Natural killer cell (primary cell): Measurements from ENCODE around the gene RASGRF2. TPM values are rescaled to one million over a fixed set of nuclear protein-coding genes. Genes with fewer than 3 reads are reported as not detected.

ENCODE experiments used
- ATAC-seq, 3 donors: fragments of 150-1000 bp in 2 of 3; fragments of 200-7000 bp in 1 of 3; cut with Tn5 transposase; 1 replicate in 1 of 3; 2 replicates in 2 of 3; pipeline ENCODE4 v1.10.0; 2021; ENCODE audit warnings: mild to moderate bottlenecking in 2 of 3, moderate library complexity in 2 of 3
- DNase-seq, 2 donors: peaks; one replicate each; pipeline versions ENCODE4 v3.0.0 to v3.0.0-alpha.2; 2013 to 2021; ENCODE audit warnings: mixed read lengths in 1 of 2
- H3K27ac ChIP-seq: one replicate; pipeline ENCODE4 v1.5.1; 2013; ENCODE audit warnings: mild to moderate bottlenecking, low read length
- H3K27me3 ChIP-seq: one replicate; pipeline ENCODE4 v1.6.1; 2013; ENCODE audit warnings: low read length; ENCODE audit not compliant: control insufficient read depth, insufficient read depth
- H3K36me3 ChIP-seq: one replicate; pipeline ENCODE4 v1.6.1; 2013; ENCODE audit warnings: low read length; ENCODE audit not compliant: control insufficient read depth, insufficient read depth
- H3K4me1 ChIP-seq: one replicate; pipeline ENCODE4 v1.6.1; 2013; ENCODE audit warnings: low read length; ENCODE audit not compliant: control insufficient read depth, insufficient read depth
- H3K4me3 ChIP-seq: one replicate; pipeline ENCODE4 v1.5.1; 2013; ENCODE audit warnings: low read length
- H3K9me3 ChIP-seq: one replicate; pipeline ENCODE4 v1.6.1; 2013; ENCODE audit warnings: low read length; ENCODE audit not compliant: control insufficient read depth, insufficient read depth
- H3K27ac Mint-ChIP-seq, 2 donors: one replicate each; pipeline ENCODE4 v1.8.0; 2022; ENCODE audit warnings: mild to moderate bottlenecking in 2 of 2, mixed read lengths in 2 of 2, moderate library complexity in 1 of 2
- H3K27me3 Mint-ChIP-seq, 2 donors: one replicate each; pipeline ENCODE4 v1.8.0; 2022; ENCODE audit warnings: low read depth in 2 of 2, mixed read lengths in 2 of 2
- H3K36me3 Mint-ChIP-seq: one replicate; pipeline ENCODE4 v1.8.0; 2022; ENCODE audit warnings: mixed read lengths
- H3K4me1 Mint-ChIP-seq, 2 donors: one replicate each; pipeline ENCODE4 v1.8.0; 2022; ENCODE audit warnings: mixed read lengths in 2 of 2
- H3K4me3 Mint-ChIP-seq: one replicate; pipeline ENCODE4 v1.8.0; 2022; ENCODE audit warnings: mild to moderate bottlenecking, moderate library complexity, mixed read lengths
- H3K9me3 Mint-ChIP-seq, 2 donors: one replicate each; pipeline ENCODE4 v1.8.0; 2022; ENCODE audit warnings: mixed read lengths in 2 of 2
- WGBS: methylation state at CpG from one replicate; pipeline ENCODE4 v1.1.7; 2013; ENCODE audit warnings: missing lambda C conversion rate; ENCODE audit not compliant: insufficient coverage; 5-methylcytosine and 5-hydroxymethylcytosine counted together
- intact Hi-C: fragments of 100-400 bp; cut with micrococcal nuclease; formaldehyde crosslinking; loops from one replicate; pipeline ENCODE4 v1.14.2; 2022
- total RNA-seq, 4 donors: library from RNA; stranded (reverse); fragments of 120-200 nt in 1 of 4; gene quantifications; one replicate each; pipeline versions ENCODE4 v1.2.3 to v1.2.4, GENCODE V29; 2013 to 2022
- TF ChIP-seq, protein P1 (sequence below): fragments of 200-600 bp; IDR thresholded peaks from one replicate; pipeline ENCODE4 v1.8.0; 2022; ENCODE audit warnings: antibody characterized with exemption

Gene RASGRF2
- total RNA-seq, 3 donors from 2014 or later (not counting 1 experiment from before 2014, with no cell fraction given): 5.6 to 10.1 (median 6.1) TPM

GRCh38 chr5:80955082-80955590 is 5.0 kb upstream of the RASGRF2 start:
- Histone ChIP-seq H3K27ac (no peak overlapping the region), H3K4me1 (peaks cover 15% of the 10 kb centered on the region), H3K36me3 (no peaks in the 10 kb centered on the region), H3K4me3 (no peak overlapping the region), H3K27me3 (peaks cover 4% of the 10 kb centered on the region), H3K9me3 (no peaks in the 10 kb centered on the region)
- Mint-ChIP-seq H3K4me1 (peaks cover 13 to 18% of the 10 kb centered on the region in 2 donors), H3K27me3 (peaks cover 8 to 11% of the 10 kb centered on the region in 2 donors), H3K27ac (no peak overlapping the region), H3K36me3 (no peaks in the 10 kb centered on the region), H3K9me3 (no peaks in the 10 kb centered on the region), H3K4me3 (no peak overlapping the region)
- TF ChIP-seq, protein P1, sequence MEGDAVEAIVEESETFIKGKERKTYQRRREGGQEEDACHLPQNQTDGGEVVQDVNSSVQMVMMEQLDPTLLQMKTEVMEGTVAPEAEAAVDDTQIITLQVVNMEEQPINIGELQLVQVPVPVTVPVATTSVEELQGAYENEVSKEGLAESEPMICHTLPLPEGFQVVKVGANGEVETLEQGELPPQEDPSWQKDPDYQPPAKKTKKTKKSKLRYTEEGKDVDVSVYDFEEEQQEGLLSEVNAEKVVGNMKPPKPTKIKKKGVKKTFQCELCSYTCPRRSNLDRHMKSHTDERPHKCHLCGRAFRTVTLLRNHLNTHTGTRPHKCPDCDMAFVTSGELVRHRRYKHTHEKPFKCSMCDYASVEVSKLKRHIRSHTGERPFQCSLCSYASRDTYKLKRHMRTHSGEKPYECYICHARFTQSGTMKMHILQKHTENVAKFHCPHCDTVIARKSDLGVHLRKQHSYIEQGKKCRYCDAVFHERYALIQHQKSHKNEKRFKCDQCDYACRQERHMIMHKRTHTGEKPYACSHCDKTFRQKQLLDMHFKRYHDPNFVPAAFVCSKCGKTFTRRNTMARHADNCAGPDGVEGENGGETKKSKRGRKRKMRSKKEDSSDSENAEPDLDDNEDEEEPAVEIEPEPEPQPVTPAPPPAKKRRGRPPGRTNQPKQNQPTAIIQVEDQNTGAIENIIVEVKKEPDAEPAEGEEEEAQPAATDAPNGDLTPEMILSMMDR: no peak
- WGBS: 72% methylated on average over 2 of the region's 2 CpGs
- ATAC-seq (no peak), DNase-seq (no peak)
- intact Hi-C loops: no loop called here

DNA sequence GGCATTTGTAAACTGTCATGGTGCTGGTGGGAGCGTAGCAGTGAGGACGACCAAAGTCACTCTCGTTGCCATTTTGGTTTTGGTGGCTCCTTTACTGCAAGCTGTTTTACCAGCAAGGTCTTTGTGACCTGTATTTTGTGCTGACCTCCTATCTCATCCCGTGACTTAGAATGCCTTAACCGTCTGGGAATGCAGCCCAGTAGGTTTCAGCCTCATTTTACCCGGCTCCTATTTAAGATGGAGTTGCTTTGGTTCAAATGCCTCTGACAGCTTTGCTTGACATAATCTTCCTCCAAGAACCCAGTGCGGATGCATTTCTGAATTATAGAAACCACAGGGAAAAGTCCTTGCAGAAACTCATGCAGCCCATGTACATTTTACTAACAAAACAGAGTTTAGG is 3.9 kb upstream of the RASGRF2 start:
- no peak for DNase-seq
- H3K36me3 ChIP-seq: no peaks in the 10 kb centered on the region
- TF ChIP-seq, protein P1: no peak
- H3K27ac ChIP-seq: no peak overlapping the region
- no peak for ATAC-seq
- H3K9me3 ChIP-seq: no peaks in the 10 kb centered on the region
- H3K27ac Mint-ChIP-seq: no peak overlapping the region
- intact Hi-C loops: no loop called here
- H3K27me3 Mint-ChIP-seq: peaks cover 12 to 14% of the 10 kb centered on the region in 2 donors
- no peaks in the 10 kb centered on the region for H3K9me3 Mint-ChIP-seq
- 85% methylated on average over 7 of the region's 7 CpGs for WGBS
- H3K4me1 ChIP-seq: peaks cover 20% of the 10 kb centered on the region
- H3K4me3 ChIP-seq: no peak overlapping the region
- peaks cover 17 to 23% of the 10 kb centered on the region in 2 donors for H3K4me1 Mint-ChIP-seq
- peaks cover 4% of the 10 kb centered on the region for H3K27me3 ChIP-seq
- no peak overlapping the region for H3K4me3 Mint-ChIP-seq
- no peaks in the 10 kb centered on the region for H3K36me3 Mint-ChIP-seq

DNA sequence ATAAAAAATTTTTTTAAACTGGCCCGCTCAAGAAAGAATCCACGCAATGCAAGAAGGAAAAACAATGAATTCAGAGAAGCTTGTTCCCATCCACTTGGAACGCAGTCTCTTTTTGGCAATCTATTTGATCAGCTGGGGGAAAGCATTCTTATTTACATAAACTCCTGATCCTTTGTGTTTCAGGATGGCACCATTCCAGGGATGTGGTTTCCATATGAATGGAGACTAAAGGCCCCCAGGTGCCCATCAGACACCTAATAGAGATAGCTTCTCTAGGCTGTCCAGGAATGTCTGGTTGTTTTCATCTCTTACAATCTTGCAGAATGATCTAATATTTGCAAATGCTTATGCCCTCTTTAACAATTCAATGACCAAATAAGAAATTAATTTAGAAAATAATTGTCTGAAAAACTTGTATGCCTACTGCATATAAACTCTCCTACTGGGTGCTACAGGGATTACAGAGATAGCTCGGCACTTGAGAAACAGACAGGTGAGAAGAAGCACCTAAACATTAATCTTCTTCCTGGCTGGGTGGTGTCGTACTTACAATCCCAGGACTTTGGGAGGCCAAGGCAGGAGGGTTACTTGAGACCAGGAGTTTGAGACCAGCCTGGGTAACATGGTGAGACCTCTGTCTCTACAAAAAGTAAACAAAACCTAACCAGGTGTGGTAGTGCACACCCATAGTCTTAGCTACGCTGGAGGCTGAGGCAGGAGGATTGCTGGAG is 3.0 kb upstream of the RASGRF2 start:
- Histone ChIP-seq H3K9me3 (no peaks in the 10 kb centered on the region), H3K4me1 (peaks cover 21% of the 10 kb centered on the region), H3K27me3 (peaks cover 4% of the 10 kb centered on the region), H3K4me3 (no peak overlapping the region), H3K36me3 (no peaks in the 10 kb centered on the region), H3K27ac (no peak overlapping the region)
- ATAC-seq (no peak), DNase-seq (no peak)
- WGBS: 93% methylated on average over 6 of the region's 6 CpGs
- Mint-ChIP-seq H3K4me3 (no peak overlapping the region), H3K27me3 (peaks cover 13 to 17% of the 10 kb centered on the region in 2 donors), H3K27ac (no peak overlapping the region), H3K36me3 (no peaks in the 10 kb centered on the region), H3K9me3 (no peaks in the 10 kb centered on the region), H3K4me1 (peaks cover 25 to 32% of the 10 kb centered on the region in 2 donors)
- intact Hi-C loops: no loop called here
- TF ChIP-seq, protein P1: no peak
